Subcutaneous adipose tissue (tissue), 4 donors: ENCODE results near the gene SNN. TPM values are rescaled to one million over a fixed set of nuclear protein-coding genes. Genes with fewer than 3 reads are reported as not detected.

Experiments
- CTCF ChIP-seq: fragments of 450-650 bp; IDR thresholded peaks from one replicate; pipeline ENCODE4 v1.5.1; 2016; ENCODE audit warnings: low read depth, mild to moderate bottlenecking, control low read depth, antibody characterized with exemption, moderate library complexity
- total RNA-seq, 4 donors: library from RNA; depleted of rRNA; stranded (reverse); fragments of >200 nt; gene quantifications; one replicate each; pipeline ENCODE4 v1.1.0, GENCODE V29; 2016

SNN gene
- total RNA-seq, 4 donors from 2014 or later: 25.4 to 87.6 (median 50.1) TPM

- no peak for TF ChIP-seq CTCF
Observed at GRCh38 chr16:11721781-11722467, 53.7 kb downstream of the SNN start.

- TF ChIP-seq CTCF: no peak
Observed at GRCh38 chr16:11722468-11722808, 54.2 kb downstream of the SNN start.

- TF ChIP-seq CTCF: no peak
Observed at GRCh38 chr16:11725457-11725856, 57.2 kb downstream of the SNN start.

GRCh38 chr16:11726008-11726407, 57.8 kb downstream of the SNN start:
- no peak for TF ChIP-seq CTCF

GRCh38 chr16:11727796-11728543, 59.7 kb downstream of the SNN start:
- no peak for TF ChIP-seq CTCF

Other genes starting within 250 kb of the SNN start
- 10 to 100 TPM; 59.7 to 93.5 (median 64.8) TPM for gene LITAF, start 81.5 kb upstream of the SNN start, total RNA-seq
- 10 to 100 TPM; 41.2 to 56.5 (median 49.0) TPM for gene TXNDC11, start 74.4 kb downstream of the SNN start, total RNA-seq
- gene ZC3H7A, start 128.8 kb downstream of the SNN start, total RNA-seq: 100 to 1,000 TPM in 1 of 4 donors, 10 to 100 TPM in 3; 68.5 to 100 (median 94.7) TPM
- gene RSL1D1, start 183.1 kb downstream of the SNN start, total RNA-seq: 100 to 1,000 TPM; 129 to 249 (median 201) TPM
- gene GSPT1, start 247.5 kb downstream of the SNN start, total RNA-seq: 100 to 1,000 TPM in 1 of 4 donors, 10 to 100 TPM in 3; 62.6 to 102 (median 77.4) TPM